H9 (cell line): ENCODE measurements around the gene CCDC127. TPM values are rescaled to one million over a fixed set of nuclear protein-coding genes. Genes with fewer than 3 reads are reported as not detected.

Source experiments
- DNase-seq: peaks from one replicate; pipeline ENCODE4 v3.0.0-alpha.2; 2017
- H2AFZ ChIP-seq: one replicate; pipeline ENCODE4 v1.6.1; 2013; ENCODE audit warnings: mild to moderate bottlenecking, low read length, control low read depth, moderate library complexity
- H2AK5ac ChIP-seq: 2 replicates; pipeline ENCODE4 v1.6.1; 2013; ENCODE audit warnings: low read length, control low read depth, mixed read lengths; ENCODE audit not compliant: insufficient read length
- H2BK120ac ChIP-seq: one replicate; pipeline ENCODE4 v1.6.1; 2013; ENCODE audit warnings: low read depth, mild to moderate bottlenecking, low read length, control low read depth, inconsistent platforms; ENCODE audit not compliant: poor library complexity, severe bottlenecking
- H2BK12ac ChIP-seq: 2 replicates; pipeline ENCODE4 v1.6.1; 2013; ENCODE audit warnings: low read length, control low read depth, mixed read lengths, low read depth; ENCODE audit not compliant: insufficient read length
- H2BK15ac ChIP-seq: 2 replicates; pipeline ENCODE4 v1.6.1; 2013; ENCODE audit warnings: low read depth, low read length, control low read depth
- H2BK20ac ChIP-seq: one replicate; pipeline ENCODE4 v1.6.1; 2013; ENCODE audit warnings: low read depth, mild to moderate bottlenecking, low read length, control low read depth, inconsistent platforms; ENCODE audit not compliant: poor library complexity, severe bottlenecking
- H2BK5ac ChIP-seq: 2 replicates; pipeline ENCODE4 v1.6.1; 2013; ENCODE audit warnings: low read length, control low read depth, mixed read lengths; ENCODE audit not compliant: insufficient read length
- H3K14ac ChIP-seq: 2 replicates; pipeline ENCODE4 v1.6.1; 2013; ENCODE audit warnings: low read length, control low read depth; ENCODE audit not compliant: insufficient read depth
- H3K18ac ChIP-seq: 2 replicates; pipeline ENCODE4 v1.6.1; 2013; ENCODE audit warnings: low read depth, mild to moderate bottlenecking, mixed read lengths, low read length, control low read depth; ENCODE audit not compliant: insufficient read length
- H3K23ac ChIP-seq: 2 replicates; pipeline ENCODE4 v1.6.1; 2013; ENCODE audit warnings: low read length, control low read depth, mixed read lengths, low read depth; ENCODE audit not compliant: insufficient read length
- H3K23me2 ChIP-seq: 2 replicates; pipeline ENCODE4 v1.6.1; 2013; ENCODE audit warnings: low read depth, mild to moderate bottlenecking, mixed read lengths, low read length, control low read depth; ENCODE audit not compliant: insufficient read length, poor library complexity, severe bottlenecking
- H3K27ac ChIP-seq: 2 replicates; pipeline ENCODE4 v1.5.1; 2013; ENCODE audit warnings: low read length, control low read depth, mixed read lengths, low read depth; ENCODE audit not compliant: insufficient read length
- H3K27me3 ChIP-seq: 2 replicates; pipeline ENCODE4 v1.6.1; 2013; ENCODE audit warnings: low read length, control low read depth, inconsistent platforms; ENCODE audit not compliant: insufficient read depth
- H3K4ac ChIP-seq: 2 replicates; pipeline ENCODE4 v1.6.1; 2013; ENCODE audit warnings: low read depth, mild to moderate bottlenecking, control low read depth, inconsistent platforms, low read length, moderate library complexity
- H3K4me1 ChIP-seq: 2 replicates; pipeline ENCODE4 v1.6.1; 2013; ENCODE audit warnings: low read length, control low read depth, inconsistent platforms; ENCODE audit not compliant: insufficient read depth
- H3K4me2 ChIP-seq: 2 replicates; pipeline ENCODE4 v1.6.1; 2013; ENCODE audit warnings: low read length, control low read depth, mixed read lengths; ENCODE audit not compliant: insufficient read length, insufficient read depth
- H3K56ac ChIP-seq: 2 replicates; pipeline ENCODE4 v1.6.1; 2013; ENCODE audit warnings: low read depth, mild to moderate bottlenecking, mixed read lengths, low read length, control low read depth; ENCODE audit not compliant: insufficient read length
- H3K79me1 ChIP-seq: 2 replicates; pipeline ENCODE4 v1.6.1; 2013; ENCODE audit warnings: low read depth, mild to moderate bottlenecking, moderate library complexity, low read length, control low read depth, inconsistent platforms; ENCODE audit not compliant: insufficient read depth, poor library complexity, severe bottlenecking
- H3K79me2 ChIP-seq: 2 replicates; pipeline ENCODE4 v1.6.1; 2013; ENCODE audit warnings: low read length, control low read depth, inconsistent platforms; ENCODE audit not compliant: insufficient read depth
- H3K9ac ChIP-seq: 2 replicates; pipeline ENCODE4 v1.6.1; 2013; ENCODE audit warnings: low read length, control low read depth, mixed read lengths; ENCODE audit not compliant: insufficient read length; ENCODE audit errors: extremely low read depth
- H3K9me3 ChIP-seq: one replicate; pipeline ENCODE4 v1.6.1; 2013; ENCODE audit warnings: low read depth, low read length, inconsistent platforms; ENCODE audit not compliant: control insufficient read depth
- H3T11ph ChIP-seq: one replicate; pipeline ENCODE4 v1.6.1; 2013; ENCODE audit warnings: mild to moderate bottlenecking, low read length, control low read depth, inconsistent platforms
- H4K20me1 ChIP-seq: one replicate; pipeline ENCODE4 v1.6.1; 2013; ENCODE audit not compliant: control insufficient read depth, insufficient read length, insufficient read depth
- H4K5ac ChIP-seq: 2 replicates; pipeline ENCODE4 v1.6.1; 2013; ENCODE audit warnings: low read depth, mild to moderate bottlenecking, mixed read lengths, low read length, control low read depth; ENCODE audit not compliant: insufficient read length
- H4K8ac ChIP-seq: replicated peaks from 2 replicates; pipeline ENCODE4 v1.6.1; 2013; ENCODE audit warnings: low read length, control low read depth, mixed read lengths, low read depth; ENCODE audit not compliant: insufficient read length
- H4K91ac ChIP-seq: 2 replicates; pipeline ENCODE4 v1.6.1; 2013; ENCODE audit warnings: low read depth, mild to moderate bottlenecking, moderate library complexity, mixed read lengths, low read length, control low read depth; ENCODE audit not compliant: insufficient read length
- H3K27ac Mint-ChIP-seq, 3 experiments: 2 replicates in 2 of 3; 3 replicates in 1 of 3; pipeline ENCODE4 v1.8.0; 2020 to 2021; ENCODE audit warnings: mixed read lengths in 3 of 3, mild to moderate bottlenecking in 1 of 3, moderate library complexity in 1 of 3
- H3K27me3 Mint-ChIP-seq: 2 replicates; pipeline ENCODE4 v1.8.0; 2021; ENCODE audit warnings: low read depth, mild to moderate bottlenecking, moderate library complexity, mixed read lengths
- H3K36me3 Mint-ChIP-seq, 3 experiments: 2 replicates in 2 of 3; 3 replicates in 1 of 3; pipeline ENCODE4 v1.8.0; 2020 to 2021; ENCODE audit warnings: low read depth in 3 of 3, mixed read lengths in 3 of 3; ENCODE audit not compliant: insufficient read depth in 1 of 3
- H3K4me1 Mint-ChIP-seq, 2 experiments: 2 replicates each; pipeline ENCODE4 v1.8.0; 2020; ENCODE audit warnings: mixed read lengths in 2 of 2
- H3K4me3 Mint-ChIP-seq, 2 experiments: 2 replicates in 1 of 2; 3 replicates in 1 of 2; pipeline ENCODE4 v1.8.0; 2020 to 2021; ENCODE audit warnings: mild to moderate bottlenecking in 2 of 2, mixed read lengths in 2 of 2, moderate library complexity in 1 of 2
- H3K9me3 Mint-ChIP-seq, 2 experiments: 2 replicates in 1 of 2; 3 replicates in 1 of 2; pipeline ENCODE4 v1.8.0; 2020; ENCODE audit warnings: mild to moderate bottlenecking in 2 of 2, mixed read lengths in 2 of 2, moderate library complexity in 1 of 2
- WGBS: extraction: QIAGEN DNeasy Blood & Tissue Kit; methylation state at CpG from one replicate; pipeline ENCODE4 v1.1.7; 2013; ENCODE audit warnings: missing lambda C conversion rate, low lambda C conversion rate, mixed read lengths; ENCODE audit not compliant: insufficient read length; ENCODE audit errors: extremely low coverage; 5-methylcytosine and 5-hydroxymethylcytosine counted together
- total RNA-seq: library from RNA; stranded (reverse); gene quantifications from 2 replicates; pipeline ENCODE4 v1.2.1, GENCODE V29; 2021
- TF ChIP-seq, protein P1 (sequence below): fragments of 200-600 bp; sonication (generic); conservative IDR thresholded peaks from 3 replicates; pipeline ENCODE4 v1.8.0; 2021; ENCODE audit warnings: antibody characterized with exemption, mild to moderate bottlenecking

The CCDC127 gene
- total RNA-seq, 1 experiment from 2014 or later, result 9.0 TPM

DNA sequence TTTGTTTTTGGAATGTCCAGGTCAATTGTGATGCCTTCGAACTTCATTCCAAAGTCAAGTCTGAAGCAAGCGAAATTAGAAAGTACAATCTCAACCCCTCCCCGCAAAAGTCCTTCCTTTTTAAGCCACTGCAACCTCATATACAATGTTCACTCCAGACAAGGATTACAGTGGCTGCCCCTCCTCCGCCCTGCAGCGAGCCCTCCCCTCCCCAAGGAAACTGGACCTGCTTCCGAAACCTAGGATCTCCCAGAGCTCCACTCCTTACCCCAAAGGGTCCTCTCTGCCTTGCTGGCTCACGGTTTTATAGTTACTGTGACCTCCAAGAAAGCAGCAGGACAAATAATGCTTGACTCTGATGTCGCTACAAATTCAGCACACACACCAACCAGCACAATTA lies 16.3 kb downstream of the CCDC127 start:
- Histone ChIP-seq H3K4me1 (no peaks in the 10 kb centered on the region), H3K23me2 (no peaks in the 10 kb centered on the region), H4K91ac (no peak overlapping the region), H3K9me3 (no peaks in the 10 kb centered on the region), H2BK120ac (no peak overlapping the region), H3K27me3 (no peaks in the 10 kb centered on the region), H3K27ac (no peak overlapping the region), H3K4ac (no peak overlapping the region), H4K5ac (no peak overlapping the region), H3K14ac (no peak overlapping the region), H2BK20ac (no peak overlapping the region), H2BK12ac (no peak overlapping the region), H4K8ac (no peak overlapping the region), H3K56ac (no peak overlapping the region), H3T11ph (no peak overlapping the region), H2AFZ (no peak overlapping the region), H3K4me2 (no peak overlapping the region), H2BK5ac (no peak overlapping the region), H3K79me2 (peaks cover 2% of the 10 kb centered on the region; the same call in 1 of the 2 replicates), H3K79me1 (no peaks in the 10 kb centered on the region), H3K23ac (no peak overlapping the region), H4K20me1 (no peaks in the 10 kb centered on the region), H2AK5ac (no peak overlapping the region), H3K9ac (no peak overlapping the region), H3K18ac (no peak overlapping the region), H2BK15ac (no peak overlapping the region)
- Mint-ChIP-seq H3K4me3 (no peak overlapping the region), H3K9me3 (no peaks in the 10 kb centered on the region), H3K4me1 (peaks cover 11 to 21% of the 10 kb centered on the region in 2 experiments), H3K27me3 (no peaks in the 10 kb centered on the region), H3K27ac (no peak overlapping the region; a peak in 1 of 7 replicates), H3K36me3 (peaks cover 4 to 28% (median 26%) of the 10 kb centered on the region in 3 experiments; a peak in 6 of 7 replicates)
- DNase-seq, result no peak
- TF ChIP-seq, protein P1, sequence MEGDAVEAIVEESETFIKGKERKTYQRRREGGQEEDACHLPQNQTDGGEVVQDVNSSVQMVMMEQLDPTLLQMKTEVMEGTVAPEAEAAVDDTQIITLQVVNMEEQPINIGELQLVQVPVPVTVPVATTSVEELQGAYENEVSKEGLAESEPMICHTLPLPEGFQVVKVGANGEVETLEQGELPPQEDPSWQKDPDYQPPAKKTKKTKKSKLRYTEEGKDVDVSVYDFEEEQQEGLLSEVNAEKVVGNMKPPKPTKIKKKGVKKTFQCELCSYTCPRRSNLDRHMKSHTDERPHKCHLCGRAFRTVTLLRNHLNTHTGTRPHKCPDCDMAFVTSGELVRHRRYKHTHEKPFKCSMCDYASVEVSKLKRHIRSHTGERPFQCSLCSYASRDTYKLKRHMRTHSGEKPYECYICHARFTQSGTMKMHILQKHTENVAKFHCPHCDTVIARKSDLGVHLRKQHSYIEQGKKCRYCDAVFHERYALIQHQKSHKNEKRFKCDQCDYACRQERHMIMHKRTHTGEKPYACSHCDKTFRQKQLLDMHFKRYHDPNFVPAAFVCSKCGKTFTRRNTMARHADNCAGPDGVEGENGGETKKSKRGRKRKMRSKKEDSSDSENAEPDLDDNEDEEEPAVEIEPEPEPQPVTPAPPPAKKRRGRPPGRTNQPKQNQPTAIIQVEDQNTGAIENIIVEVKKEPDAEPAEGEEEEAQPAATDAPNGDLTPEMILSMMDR, result no peak
- WGBS, result no CpG with 5 or more reads among the region's 8 CpGs
